Embryonic facial prominence (tissue), 1 donor: ENCODE data around the gene KCTD5.
A peak's percentile ranks its signal among the peaks of the same experiment; 100 is the strongest.
"Not testable (repeated sequence)": the region's sequence is repeated elsewhere in the genome, so short reads cannot be mapped to it uniquely, and the experiment has no call there.

Experiments used
- DNase-seq: peaks from one replicate; pipeline ENCODE4 v3.0.0-alpha.2; 2016; ENCODE audit errors: extremely low spot score

Gene KCTD5, protein sequence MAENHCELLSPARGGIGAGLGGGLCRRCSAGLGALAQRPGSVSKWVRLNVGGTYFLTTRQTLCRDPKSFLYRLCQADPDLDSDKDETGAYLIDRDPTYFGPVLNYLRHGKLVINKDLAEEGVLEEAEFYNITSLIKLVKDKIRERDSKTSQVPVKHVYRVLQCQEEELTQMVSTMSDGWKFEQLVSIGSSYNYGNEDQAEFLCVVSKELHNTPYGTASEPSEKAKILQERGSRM

DNA sequence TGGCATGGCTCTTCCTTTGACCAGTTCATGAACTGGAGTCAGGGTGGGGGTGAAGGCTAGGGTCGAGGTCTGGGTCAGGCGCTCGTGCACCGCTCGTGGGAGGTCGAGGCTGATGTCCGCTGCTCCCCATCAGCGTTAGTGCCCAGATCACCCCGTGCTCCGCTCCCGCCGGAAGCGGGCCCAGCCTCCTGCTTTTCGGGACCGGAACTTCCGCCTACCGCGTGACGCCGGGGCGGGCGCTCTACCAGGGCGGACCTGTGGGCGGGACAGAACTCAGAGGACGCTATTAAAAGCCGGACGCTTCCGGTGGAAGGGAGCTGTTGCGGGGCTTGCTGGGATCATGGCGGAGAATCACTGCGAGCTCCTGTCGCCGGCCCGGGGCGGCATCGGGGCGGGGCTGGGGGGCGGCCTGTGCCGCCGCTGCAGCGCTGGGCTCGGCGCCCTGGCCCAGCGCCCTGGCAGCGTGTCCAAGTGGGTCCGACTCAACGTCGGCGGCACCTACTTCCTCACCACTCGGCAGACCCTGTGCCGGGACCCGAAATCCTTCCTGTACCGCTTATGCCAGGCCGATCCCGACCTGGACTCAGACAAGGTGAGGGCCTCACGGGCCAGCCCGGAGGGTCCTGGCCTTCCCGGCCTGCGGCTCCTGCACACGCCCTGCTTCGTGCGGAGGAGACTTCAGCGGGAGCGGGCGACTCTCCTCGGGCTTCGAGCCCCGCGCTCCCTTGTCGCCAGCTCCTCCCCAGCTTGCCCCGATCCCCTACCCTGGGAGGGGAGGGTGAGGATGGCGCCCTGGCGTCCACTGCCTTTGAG is at the start of gene KCTD5:
TSS of gene KCTD5 (plus strand) at position 315 of the 813 bp plus-strand sequence. CDS start at position 341, 26 bp downstream.
- DNase-seq: peak; percentile 93

DNA sequence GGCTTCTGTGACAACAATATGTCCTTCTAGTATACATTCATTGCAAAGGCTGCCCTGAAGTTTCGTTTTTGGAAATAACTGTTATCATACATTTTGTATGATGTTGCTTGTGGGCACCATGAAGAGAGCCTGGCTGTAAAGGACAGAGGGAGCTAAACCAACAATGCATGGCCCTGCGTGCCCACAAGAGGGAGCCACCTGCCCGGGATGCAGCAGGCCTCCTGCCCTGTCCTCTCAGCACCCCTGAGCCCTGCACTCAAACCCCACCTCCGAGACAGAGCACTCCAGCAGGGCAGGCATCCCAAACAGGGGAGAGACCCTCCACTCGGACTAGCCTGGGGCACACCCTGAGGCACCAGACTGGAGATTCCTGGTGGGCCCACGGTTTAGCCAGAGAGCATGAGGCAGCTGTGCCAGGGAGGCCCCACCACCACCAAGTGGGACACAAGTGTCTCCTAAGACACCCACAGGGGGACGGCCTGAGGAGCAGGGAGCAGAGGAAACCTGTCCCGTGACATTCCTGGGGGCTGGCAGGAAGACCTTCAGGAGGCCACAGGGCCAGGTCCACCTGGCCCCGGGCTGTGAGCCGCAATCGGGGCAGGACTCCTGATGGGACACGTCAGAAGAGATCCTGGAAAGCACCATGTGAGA is 43.1 kb upstream of the KCTD5 start:
- not testable (repeated sequence) for DNase-seq

DNA sequence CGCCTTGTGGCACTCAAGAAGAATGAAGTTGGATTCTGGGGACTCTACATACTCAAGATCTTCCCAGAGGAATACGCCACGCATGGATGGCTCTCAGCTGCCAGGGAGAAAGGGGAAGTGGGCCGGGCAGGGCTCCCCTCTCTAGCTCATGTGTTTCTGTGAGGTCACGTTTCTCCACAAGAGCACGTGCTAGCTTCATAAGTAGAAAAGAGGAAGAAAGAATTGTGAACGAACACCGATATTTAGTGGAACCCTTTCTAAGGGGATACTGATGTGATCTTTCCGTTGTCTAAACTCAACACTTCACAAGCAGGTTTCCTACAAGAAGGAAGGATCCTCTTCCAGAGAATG is 42.6 kb upstream of the KCTD5 start:
- not testable (repeated sequence) for DNase-seq

DNA sequence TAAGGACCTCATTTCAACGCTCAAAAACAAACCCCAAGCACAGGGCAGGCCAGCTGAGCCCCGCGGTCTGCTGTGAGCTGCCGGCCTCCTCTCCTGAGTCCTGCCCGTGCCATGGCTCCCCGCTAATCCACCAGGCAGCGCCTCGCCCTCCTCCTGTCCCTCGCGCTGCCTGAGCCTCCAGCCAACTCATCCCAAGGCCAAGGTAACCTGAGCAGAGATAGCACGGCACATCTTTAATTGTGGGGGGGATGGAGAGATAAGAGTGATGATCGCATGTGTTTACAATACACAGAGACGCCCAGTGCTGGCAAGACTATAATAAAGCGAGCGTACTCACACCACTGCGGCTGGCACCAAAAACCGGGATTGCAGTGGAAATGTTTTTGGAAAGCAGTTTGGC is 39.8 kb upstream of the KCTD5 start:
- not testable (repeated sequence) for DNase-seq

DNA sequence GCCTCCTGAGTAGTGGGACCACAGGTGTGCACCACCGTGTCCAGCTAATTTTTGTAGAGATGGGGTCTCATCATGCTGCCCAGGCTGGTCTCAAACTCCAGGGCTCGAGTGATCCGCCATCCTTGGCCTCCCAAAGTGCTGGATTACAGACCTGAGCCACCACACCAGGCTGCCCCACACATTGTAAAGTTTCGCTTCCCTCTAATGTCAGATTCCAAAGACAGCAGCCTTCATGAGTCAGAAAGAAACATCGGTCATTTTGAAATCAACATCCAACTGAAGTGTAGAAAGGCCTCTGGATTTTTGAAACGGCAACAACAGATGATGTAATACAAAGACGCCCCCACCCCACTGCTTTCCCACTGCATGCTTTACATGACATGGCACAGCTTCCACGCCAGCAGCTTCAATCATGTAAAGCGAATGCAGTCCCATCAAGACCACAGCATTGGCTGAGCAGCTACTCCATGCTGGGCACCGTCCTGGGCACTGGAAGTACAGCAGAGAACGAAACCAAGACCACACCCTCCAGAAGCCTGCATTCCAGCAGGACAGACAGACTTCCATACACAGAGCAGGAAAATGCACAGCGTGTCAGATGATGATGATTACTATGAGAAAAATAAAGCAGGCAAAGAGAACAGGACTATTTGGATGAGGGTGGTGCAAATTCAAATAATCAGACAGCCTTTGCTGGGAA is 37.4 kb upstream of the KCTD5 start:
- not testable (repeated sequence) for DNase-seq

DNA sequence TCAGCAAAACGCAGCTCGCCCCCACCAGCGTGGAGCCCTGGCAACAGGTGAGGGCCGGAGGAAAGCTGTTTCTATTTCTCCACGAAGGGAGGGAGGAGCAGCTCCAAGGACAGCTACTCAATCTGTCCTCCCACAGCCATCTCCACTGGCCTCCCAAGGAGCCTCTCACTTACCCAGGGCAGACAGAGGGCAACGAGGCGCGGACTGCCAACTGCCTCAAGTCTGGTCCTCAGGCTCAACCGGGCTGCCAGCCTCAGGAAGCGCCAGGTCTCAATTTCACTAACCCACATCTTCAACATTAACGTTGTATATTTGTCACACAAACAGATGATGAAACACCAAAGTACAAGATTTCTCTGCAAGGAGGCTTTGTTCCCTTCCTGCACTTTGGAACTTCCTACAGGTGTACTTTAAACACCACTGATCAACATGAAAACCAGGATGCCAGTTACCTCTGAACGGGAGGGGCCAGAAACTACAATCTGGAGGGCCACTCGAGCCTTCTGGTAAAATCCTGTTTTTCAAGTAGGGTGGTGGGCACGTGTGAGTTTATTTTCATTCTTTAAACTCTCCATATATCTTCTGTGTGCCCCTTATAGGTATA is 31.0 kb upstream of the KCTD5 start:
- DNase-seq: not testable (repeated sequence)

DNA sequence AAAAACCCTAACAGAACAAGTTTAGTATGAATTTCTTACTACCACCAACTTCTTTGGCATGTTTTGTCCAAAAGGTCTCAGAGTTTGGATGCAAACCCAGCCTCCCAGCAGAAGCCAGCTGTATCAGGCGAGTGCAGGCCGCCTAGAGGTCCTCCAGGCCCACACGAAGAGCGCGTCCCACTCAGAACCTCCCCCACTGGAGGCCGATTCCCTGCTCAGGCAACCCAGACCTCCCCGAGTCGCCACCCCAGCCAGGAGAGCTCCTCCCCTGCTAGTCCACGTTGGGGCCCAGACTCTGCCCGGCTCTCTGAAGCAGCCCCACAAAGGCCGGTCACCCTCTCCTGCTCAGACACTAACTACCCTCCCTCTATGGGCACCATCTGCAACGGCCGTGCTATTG is 28.4 kb upstream of the KCTD5 start:
- not testable (repeated sequence) for DNase-seq

DNA sequence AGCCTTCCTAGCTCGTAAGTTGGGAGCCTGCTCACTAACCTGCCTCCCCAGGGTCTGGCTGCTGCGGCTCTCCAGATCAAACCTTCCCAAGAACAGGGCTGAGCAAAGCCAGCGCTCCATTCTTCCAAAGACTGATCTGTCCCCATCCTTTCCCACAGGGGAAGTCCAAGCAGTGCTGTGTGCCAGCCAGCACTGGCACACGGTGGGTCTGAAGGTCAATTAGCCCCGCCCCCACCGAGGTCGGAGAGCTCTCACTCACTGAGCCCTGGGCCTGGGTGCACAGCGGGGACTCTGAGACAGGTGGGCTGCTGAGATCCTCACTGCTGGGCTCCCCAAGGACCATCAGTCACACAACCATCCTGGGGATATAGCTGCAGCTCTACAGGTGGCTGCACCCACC is 27.4 kb upstream of the KCTD5 start:
- not testable (repeated sequence) for DNase-seq

DNA sequence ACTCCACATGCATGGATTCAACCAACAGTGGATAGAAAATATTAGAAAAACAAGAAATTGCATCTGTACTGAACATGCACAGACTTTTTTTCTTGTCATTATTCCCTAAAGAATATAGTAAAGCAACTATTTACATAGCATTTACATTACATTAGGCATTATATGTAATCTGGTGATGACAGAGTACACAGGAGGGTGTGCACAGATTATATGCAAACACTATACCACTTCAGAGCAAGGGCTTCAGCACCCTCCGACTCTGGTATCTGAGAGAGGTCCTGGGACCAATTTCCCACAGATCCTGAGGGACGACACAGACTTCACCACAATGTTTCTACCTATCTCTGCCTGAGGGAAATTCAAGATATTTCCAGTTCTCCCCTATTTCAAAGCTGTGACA is 25.3 kb upstream of the KCTD5 start:
- no peak for DNase-seq

DNA sequence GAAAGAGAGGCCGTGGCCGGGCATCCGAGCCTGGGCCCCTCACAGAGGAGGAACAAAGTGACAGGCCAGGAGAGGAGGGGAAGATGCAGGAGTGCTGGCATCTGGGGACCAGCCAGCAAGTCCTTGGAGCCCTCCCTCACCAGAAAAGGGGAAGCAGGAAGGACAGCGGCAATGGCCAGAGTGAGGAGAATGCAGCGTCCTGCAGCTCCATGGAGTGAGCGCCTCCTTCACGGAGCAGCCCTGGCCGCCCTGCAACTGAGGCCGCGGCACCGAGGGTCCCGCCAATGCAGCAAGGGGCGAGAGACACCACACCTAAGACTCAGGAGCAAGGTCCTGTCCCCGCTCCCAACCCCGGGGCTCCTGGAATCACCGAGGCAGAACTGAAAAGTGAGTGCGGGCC is 24.5 kb upstream of the KCTD5 start:
- not testable (repeated sequence) for DNase-seq

DNA sequence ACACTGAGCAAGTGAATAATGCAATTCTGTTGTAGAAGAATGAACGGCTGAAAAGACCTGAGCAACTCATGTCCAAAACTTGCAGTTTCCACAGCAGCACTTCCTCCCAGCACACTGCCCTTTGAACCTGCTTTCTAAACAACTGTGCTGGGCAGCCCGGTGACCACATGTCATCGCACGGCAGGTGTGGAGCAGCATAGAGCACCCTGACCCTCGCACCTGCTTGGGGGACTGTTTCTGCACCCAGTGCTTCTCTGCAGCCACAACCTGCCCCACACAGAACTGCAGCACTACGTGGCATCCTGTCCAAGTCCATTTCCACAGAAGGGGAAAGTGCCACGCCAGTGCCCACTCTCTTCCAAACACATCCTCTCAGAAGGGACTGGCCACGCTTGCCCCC is 22.8 kb upstream of the KCTD5 start:
- not testable (repeated sequence) for DNase-seq

DNA sequence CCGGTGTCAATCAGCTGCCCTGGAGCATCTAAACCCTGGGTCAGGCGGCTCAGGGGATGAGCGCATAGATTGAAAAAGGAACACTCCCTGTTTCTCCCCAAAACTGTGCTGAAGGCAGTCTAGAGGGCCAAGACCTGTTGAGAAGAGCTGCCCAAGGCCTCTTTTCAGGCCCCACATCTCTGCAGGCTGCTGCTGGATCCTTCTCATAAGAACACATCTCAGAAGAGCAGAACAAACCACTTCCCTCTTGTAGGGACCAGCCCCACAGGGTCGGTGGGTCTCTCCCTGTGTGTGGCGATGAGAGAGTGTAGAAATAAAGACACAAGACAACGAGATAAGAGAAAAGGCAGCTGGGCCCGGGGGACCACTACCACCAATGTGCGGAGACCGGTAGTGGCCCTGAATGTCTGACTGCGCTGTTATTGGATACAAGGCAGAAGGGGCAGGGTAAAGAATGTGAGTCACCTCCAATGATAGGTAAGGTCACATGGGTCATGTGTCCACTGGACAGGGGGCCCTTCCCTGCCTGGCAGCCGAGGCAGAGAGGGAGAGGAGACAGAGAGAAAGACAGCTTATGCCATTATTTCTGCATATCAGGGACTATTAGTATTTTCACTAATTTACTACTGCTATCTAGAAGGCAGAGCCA is 22.2 kb upstream of the KCTD5 start:
- not testable (repeated sequence) for DNase-seq

DNA sequence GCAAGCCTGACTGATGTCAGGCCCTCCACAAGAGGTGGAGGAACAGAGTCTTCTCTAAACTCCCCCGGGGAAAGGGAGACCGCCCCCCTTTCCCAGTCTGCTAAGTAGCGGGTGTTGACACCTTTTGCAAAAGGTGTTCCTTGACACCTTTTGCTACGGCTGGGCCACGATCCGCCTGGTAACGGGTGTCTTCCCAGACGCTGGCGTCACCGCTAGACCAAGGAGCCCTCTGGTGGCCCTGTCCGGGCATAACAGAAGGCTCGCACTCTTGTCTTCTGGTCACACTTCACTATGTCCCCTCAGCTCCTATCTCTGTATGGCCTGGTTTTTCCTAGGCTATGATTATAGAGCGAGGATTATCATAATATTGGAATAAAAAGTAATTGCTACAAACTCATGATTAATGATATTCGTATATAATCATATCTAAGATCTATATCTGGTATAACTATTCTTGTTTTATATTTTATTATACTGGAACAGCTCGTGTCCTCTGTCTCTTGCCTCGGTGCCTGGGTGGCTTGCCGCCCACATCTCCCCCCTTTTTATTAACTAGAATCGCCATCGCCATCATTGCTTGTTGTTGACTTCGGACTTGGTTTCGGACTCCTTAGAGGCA is 21.5 kb upstream of the KCTD5 start:
- not testable (repeated sequence) for DNase-seq

DNA sequence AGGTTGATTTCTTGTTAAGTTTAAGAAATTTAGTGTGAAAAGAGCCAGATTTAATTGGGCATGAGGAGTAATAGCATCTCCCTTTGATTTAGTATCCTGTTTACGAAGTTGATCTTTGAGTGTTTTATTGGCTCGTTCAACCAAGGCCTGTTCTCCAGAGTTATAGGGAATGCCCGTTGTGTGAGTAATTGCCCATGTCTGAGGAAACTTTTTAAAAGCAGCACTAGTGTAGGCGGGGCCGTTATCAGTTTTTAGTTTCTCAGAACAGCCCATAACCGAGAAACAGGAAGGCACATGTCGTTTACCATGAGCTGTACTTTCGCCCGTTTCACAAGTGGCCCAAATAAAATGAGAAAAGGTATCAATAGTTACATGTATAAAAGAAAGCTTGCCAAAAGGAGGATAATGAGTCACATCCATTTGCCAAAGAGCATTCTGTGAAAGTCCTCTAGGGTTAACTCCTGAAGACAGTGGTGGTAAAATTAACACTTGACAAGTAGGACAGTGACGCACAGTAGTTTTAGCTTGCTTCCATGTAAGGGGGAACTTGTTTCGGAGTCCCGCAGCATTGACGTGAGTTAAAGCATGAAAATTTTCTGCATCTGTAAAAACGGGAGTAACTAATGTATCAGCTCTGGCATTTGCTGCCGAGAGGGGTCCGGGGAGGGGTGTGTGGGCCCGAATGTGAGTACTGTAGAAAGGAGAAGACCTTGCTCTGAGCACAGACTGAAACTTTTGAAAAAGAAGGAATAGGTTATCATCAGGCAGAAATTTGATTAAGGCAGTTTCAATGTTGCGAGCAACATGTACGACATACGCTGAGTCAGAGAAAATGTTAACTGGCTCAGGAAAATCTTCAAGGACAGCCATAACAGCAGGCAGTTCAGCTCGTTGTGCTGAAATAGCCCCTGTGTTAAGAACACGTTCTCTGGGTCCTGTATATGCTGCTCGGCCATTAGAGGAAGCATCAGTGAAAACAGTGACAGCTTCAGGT is 18.5 kb upstream of the KCTD5 start:
- DNase-seq: no peak

DNA sequence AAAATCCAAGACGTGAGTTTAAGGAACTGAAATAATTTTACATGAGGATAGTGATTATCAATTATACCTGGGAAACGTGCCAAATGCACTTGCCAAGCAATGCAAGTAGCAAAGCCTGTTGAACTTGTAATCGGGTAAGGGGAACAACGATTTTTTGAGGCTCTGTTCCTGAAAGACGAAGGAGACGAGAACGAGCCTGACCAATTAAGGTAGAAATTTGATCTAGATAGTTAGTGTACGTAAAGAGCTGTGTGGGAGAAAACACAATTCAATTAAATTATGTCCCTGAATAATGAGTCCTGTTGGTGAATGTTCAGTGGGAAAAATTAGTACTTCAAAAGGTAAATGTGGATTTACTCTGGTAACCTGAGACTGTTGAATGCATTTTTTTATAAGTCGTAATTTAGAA is 17.7 kb upstream of the KCTD5 start:
- no peak for DNase-seq

DNA sequence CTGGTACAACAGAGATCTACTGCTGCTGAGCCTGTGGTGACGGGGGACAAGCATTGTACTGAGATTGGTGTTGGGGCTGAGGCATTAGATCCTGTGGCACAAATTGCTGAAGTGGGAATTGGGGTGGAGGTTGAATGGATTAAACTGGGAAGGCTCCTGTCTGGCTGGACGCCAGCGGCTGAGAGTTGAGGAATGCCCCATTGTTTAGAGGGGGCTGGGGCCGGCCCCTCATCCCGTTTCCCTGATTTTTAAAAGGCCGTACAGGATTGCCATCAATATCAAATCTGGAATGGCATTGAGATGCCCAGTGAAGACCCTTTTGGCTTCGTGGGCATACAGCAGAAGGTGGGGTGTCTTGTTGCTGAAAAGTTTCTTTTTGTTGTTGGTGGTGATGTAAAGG is 15.7 kb upstream of the KCTD5 start:
- DNase-seq: not testable (repeated sequence)

DNA sequence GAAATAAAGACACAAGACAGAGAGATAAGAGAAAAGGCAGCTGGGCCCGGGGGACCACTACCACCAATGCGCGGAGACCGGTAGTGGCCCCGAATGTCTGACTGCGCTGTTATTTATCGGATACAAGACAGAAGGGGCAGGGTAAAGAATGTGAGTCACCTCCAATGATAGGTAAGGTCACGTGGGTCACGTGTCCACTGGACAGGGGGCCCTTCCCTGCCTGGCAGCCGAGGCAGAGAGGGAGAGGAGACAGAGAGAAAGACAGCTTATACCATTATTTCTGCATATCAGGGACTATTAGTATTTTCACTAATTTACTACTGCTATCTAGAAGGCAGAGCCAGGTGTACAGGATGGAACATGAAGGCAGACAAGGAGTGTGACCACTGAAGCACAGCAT is 12.7 kb upstream of the KCTD5 start:
- not testable (repeated sequence) for DNase-seq

DNA sequence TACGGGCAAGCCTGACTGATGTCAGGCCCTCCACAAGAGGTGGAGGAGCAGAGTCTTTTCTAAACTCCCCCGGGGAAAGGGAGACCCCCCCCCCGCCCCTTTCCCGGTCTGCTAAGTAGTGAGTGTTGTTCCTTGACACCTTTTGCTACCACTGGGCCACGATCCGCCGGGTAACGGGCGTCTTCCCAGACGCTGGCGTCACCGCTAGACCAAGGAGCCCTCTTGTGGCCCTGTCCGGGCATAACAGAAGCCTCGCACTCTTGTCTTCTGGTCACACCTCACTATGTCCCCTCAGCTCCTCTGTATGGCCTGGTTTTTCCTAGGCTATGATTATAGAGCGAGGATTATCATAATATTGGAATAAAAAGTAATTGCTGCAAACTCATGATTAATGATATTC is 12.3 kb upstream of the KCTD5 start:
- not testable (repeated sequence) for DNase-seq

DNA sequence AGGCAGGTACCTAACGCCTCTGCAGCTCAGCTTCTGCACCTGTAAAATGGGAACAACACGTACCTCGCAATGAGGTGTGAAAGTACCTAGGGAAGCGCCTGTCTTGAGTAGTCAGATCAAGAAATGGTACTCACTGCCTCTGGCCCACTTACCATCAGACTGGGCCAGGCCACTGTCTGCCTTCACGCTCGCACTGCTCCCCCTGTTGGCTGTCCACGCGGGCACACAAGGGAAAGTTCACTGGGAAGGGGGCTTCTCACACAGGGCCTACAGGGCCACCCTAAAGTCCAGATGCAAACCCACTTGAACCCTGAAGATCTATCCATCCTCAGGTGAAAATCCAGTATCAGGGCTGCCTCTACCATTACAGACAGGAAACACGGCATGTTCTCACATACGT is 11.1 kb upstream of the KCTD5 start:
- not testable (repeated sequence) for DNase-seq
